ENCODE measurements around the gene CNTNAP4.

GRCh38 chr16:76450890-76451289 lies 173.7 kb downstream of the CNTNAP4 start:
- TF ChIP-seq CTCF (conservative IDR thresholded peaks at IDR 0.05) (no peak), ZFX (IDR thresholded peaks at IDR 0.05) (no peak)
